ENCODE measurements around the gene MYH1.
"Not testable (repeated sequence)": the region's sequence is repeated elsewhere in the genome, so short reads cannot be mapped to it uniquely, and the experiment has no call there.

The MYH1 gene

DNA sequence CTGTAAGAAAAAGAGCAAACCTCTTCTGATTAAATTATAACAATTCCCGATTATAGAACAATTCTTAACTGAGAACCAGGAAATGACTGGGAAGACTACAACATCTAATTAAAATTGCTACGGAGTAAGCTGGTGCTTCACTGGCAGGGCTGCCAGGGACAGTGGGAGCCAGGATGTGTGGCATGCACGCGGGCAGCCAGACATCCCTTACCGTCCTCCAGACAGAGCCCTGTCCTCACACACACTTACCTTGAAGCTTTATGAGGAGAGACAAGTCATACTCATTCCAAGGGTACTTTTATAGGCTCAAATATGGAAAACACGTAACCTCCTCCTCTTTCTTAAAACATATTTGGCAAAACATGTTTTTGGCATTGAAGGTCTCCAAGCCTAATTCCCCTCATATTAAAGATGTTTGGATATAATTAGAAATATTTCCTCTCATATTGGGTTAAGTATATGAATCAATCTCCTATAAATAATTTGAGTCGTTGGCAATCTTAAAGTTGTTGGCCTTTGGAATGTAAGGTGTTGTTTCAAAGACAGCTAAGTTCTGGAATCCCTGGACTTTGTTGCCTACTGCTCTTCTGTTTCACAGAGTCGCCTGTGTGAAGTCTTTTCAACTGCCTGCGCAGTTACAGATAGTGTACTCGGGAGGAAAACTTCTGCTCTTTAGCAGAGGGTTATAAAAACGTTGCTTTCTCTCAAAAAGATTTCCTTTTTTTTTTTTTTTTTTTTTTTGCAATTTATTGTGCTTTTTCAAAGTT, at the start of gene MYH1:
MYH1 (minus strand) TSS at position 272 of the 767 bp plus-strand sequence. CDS start 1,900 bp downstream, outside the sequence.
- DNase-seq: no peak
- Mint-ChIP-seq H3K27me3 (peaks cover 5% of the 10 kb centered on the region), H3K36me3 (ENCODE audit: low read depth) (no peaks in the 10 kb centered on the region), H3K4me1 (ENCODE audit: low read depth) (no peaks in the 10 kb centered on the region), H3K27ac (no peak within 1 kb of the TSS), H3K9me3 (no peaks in the 10 kb centered on the region), H3K4me3 (no peak within 1 kb of the TSS)

DNA sequence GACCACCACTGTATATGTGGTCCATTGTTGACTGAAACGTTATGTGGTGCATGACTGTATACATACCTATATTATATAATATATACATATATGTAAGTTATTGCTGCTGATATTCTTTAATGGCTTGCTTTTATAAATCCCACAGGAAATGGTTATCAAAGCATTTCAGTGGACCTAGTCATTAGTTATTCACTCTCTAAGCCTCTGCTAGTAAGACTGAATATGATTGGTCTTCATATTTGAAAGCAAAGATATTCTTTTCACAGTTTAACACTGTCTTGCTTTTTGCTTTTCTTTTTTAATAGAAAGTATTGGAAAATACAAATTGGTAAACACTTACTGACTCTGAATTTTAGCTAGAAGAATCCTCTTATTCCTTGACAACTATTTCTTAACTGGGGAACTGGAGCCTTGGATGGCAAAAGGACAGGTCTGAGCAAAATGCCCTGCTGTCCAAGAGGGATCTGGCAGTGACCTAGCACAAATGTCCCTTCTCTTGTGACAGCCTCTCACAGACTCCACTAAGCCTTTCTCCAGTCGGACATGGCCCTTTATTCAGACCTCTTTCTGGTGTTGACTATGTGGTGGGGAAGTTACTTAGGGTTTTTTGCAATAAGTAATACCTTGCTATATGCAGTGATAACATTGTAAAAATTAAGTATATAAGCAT, 45.8 kb upstream of the MYH1 start:
- peaks cover 18% of the 10 kb centered on the region for H3K27me3 Mint-ChIP-seq
- no peaks in the 10 kb centered on the region for H3K9me3 Mint-ChIP-seq
- no peaks in the 10 kb centered on the region for H3K36me3 Mint-ChIP-seq (ENCODE audit: low read depth)
- H3K4me1 Mint-ChIP-seq (ENCODE audit: low read depth): no peaks in the 10 kb centered on the region
- DNase-seq: no peak
- H3K4me3 Mint-ChIP-seq: no peak overlapping the region
- no peak overlapping the region for H3K27ac Mint-ChIP-seq

DNA sequence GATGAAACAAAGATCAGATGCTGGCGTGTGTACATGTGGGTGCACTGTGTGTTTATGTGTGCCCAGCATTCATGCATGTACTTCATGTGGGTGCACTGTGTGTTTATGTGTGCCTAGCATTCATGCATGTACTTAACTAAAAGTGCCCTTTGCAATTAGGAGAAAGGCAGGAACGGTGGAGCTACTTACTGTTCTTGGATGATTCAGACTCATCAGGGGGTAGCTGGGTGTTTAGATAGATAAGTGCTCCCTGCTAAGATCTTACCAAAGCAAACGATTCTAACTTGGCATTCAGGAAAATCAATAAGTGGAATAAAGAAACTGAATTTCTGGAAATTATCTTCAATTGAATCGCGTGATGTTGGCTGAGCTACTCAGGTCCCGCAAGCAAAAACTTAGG, 39.7 kb upstream of the MYH1 start:
- Mint-ChIP-seq H3K4me3 (no peak overlapping the region), H3K9me3 (peaks cover 2% of the 10 kb centered on the region), H3K4me1 (ENCODE audit: low read depth) (no peaks in the 10 kb centered on the region), H3K36me3 (ENCODE audit: low read depth) (no peaks in the 10 kb centered on the region), H3K27me3 (no peaks in the 10 kb centered on the region), H3K27ac (no peak overlapping the region)
- no peak for DNase-seq

DNA sequence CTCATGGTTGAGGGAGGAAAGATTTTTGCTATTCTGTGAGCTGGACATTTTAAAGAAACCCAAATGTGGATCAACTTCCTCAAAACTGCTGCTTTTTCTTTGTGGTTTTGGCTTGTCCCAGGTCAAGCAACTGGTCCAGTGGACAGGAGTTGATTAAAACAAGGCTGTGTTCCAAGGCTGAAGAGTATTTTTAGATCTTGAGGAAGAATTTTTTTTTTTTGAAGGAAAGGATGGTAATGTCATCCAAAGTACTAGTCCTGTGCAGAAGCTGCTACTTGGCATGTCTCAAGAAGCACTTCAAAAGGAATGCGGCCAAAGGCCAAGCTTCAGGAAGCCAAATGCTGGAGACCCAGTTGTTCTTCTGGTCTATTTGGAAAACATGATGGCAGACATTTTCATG, 39.1 kb upstream of the MYH1 start:
- DNase-seq: no peak

GRCh38 chr17:10556301-10557005, 38.1 kb upstream of the MYH1 start:
- DNase-seq: no peak
- Mint-ChIP-seq H3K27me3 (peaks cover 6% of the 10 kb centered on the region), H3K27ac (no peak overlapping the region), H3K36me3 (ENCODE audit: low read depth) (no peaks in the 10 kb centered on the region), H3K4me3 (no peak overlapping the region), H3K9me3 (peaks cover 2% of the 10 kb centered on the region), H3K4me1 (ENCODE audit: low read depth) (no peaks in the 10 kb centered on the region)

More for the DNA sequence above, 39.1 kb upstream of the MYH1 start:
- H3K36me3 Mint-ChIP-seq (ENCODE audit: low read depth): no peaks in the 10 kb centered on the region
- peaks cover 2% of the 10 kb centered on the region for H3K9me3 Mint-ChIP-seq
- no peaks in the 10 kb centered on the region for H3K4me1 Mint-ChIP-seq (ENCODE audit: low read depth)
- H3K4me3 Mint-ChIP-seq: no peak overlapping the region
- H3K27ac Mint-ChIP-seq: no peak overlapping the region
- H3K27me3 Mint-ChIP-seq: no peaks in the 10 kb centered on the region

- H3K27me3 Mint-ChIP-seq: peaks cover 18% of the 10 kb centered on the region
- no peak overlapping the region for H3K4me3 Mint-ChIP-seq
Measured at GRCh38 chr17:10550014-10550413, 31.7 kb upstream of the MYH1 start.

DNA sequence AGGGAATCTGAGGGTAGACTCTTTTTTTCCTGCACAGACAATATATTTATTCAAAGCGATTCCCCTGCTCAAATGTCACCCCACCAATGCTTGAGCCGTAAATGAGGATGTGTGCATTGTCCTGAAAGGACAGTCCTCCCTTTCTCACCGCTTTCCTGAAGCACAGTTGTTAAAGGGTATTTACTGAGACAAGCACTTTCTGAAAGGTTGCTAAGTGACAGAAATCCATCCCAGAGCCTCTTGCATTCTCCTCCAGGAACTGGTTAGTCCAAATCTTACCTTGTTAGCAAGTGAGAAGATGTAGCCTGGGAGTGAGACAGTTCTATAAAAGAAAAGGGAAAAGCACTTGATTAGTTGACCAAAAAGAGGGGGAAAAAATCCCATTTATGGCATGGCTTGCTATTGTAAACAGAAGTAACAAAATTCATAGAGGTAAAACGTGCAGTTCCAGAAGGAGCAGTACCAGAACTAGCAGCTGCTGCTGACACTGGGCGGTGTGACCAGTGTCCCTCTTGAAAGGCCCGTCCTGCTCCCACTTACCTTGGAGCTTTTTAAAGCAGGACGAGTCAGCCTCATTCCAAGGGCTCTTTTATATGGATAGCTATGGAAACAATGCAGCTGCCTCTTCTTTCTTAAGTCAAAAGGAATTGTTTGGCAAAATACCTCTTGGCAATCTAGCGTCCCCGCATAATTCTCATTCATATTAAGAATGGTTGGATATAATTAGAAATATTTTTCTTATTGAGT, 30.9 kb upstream of the MYH1 start, which contains the start of gene MYH2:
MYH2 (minus strand) TSS at position 563 of the 747 bp plus-strand sequence. CDS start 1,738 bp downstream, outside the sequence.
- DNase-seq: no peak
- H3K36me3 Mint-ChIP-seq (ENCODE audit: low read depth): no peaks in the 10 kb centered on the region
- H3K4me1 Mint-ChIP-seq (ENCODE audit: low read depth): no peaks in the 10 kb centered on the region
- H3K27ac Mint-ChIP-seq: no peak within 1 kb of the TSS
- H3K9me3 Mint-ChIP-seq: peaks cover under 1% of the 10 kb centered on the region
- H3K4me3 Mint-ChIP-seq: no peak within 1 kb of the TSS
- peaks cover 18% of the 10 kb centered on the region for H3K27me3 Mint-ChIP-seq

More at GRCh38 chr17:10550014-10550413, 31.7 kb upstream of the MYH1 start:
- H3K4me1 Mint-ChIP-seq (ENCODE audit: low read depth): no peaks in the 10 kb centered on the region
- peaks cover 2% of the 10 kb centered on the region for H3K9me3 Mint-ChIP-seq
- no peak for DNase-seq
- no peak overlapping the region for H3K27ac Mint-ChIP-seq
- no peaks in the 10 kb centered on the region for H3K36me3 Mint-ChIP-seq (ENCODE audit: low read depth)

- no peaks in the 10 kb centered on the region for H3K4me1 Mint-ChIP-seq (ENCODE audit: low read depth)
- H3K27me3 Mint-ChIP-seq: peaks cover 18% of the 10 kb centered on the region
- no peak for DNase-seq
- H3K9me3 Mint-ChIP-seq: no peaks in the 10 kb centered on the region
- no peak overlapping the region for H3K27ac Mint-ChIP-seq
- H3K36me3 Mint-ChIP-seq (ENCODE audit: low read depth): no peaks in the 10 kb centered on the region
- no peak overlapping the region for H3K4me3 Mint-ChIP-seq
Measured at GRCh38 chr17:10547351-10547750, 29.0 kb upstream of the MYH1 start.

- H3K4me3 Mint-ChIP-seq; DNase-seq; H3K27ac Mint-ChIP-seq; H3K36me3 Mint-ChIP-seq (ENCODE audit: low read depth); H3K27me3 Mint-ChIP-seq; H3K4me1 Mint-ChIP-seq (ENCODE audit: low read depth): not testable (repeated sequence)
- peaks cover 22% of the 10 kb centered on the region for H3K9me3 Mint-ChIP-seq
Measured at GRCh38 chr17:10543486-10543885, 25.1 kb upstream of the MYH1 start.

GRCh38 chr17:10541179-10541578, 22.8 kb upstream of the MYH1 start:
- not testable (repeated sequence) for DNase-seq; H3K27me3 Mint-ChIP-seq; H3K27ac Mint-ChIP-seq; H3K36me3 Mint-ChIP-seq (ENCODE audit: low read depth); H3K4me1 Mint-ChIP-seq (ENCODE audit: low read depth); H3K4me3 Mint-ChIP-seq
- peaks cover 22% of the 10 kb centered on the region for H3K9me3 Mint-ChIP-seq

GRCh38 chr17:10532026-10532425, 13.7 kb upstream of the MYH1 start:
- no peak overlapping the region for H3K4me3 Mint-ChIP-seq
- H3K36me3 Mint-ChIP-seq (ENCODE audit: low read depth): no peaks in the 10 kb centered on the region
- no peak for DNase-seq
- H3K27ac Mint-ChIP-seq: no peak overlapping the region
- H3K27me3 Mint-ChIP-seq: peaks cover 9% of the 10 kb centered on the region
- H3K4me1 Mint-ChIP-seq (ENCODE audit: low read depth): no peaks in the 10 kb centered on the region
- H3K9me3 Mint-ChIP-seq: no peaks in the 10 kb centered on the region

DNA sequence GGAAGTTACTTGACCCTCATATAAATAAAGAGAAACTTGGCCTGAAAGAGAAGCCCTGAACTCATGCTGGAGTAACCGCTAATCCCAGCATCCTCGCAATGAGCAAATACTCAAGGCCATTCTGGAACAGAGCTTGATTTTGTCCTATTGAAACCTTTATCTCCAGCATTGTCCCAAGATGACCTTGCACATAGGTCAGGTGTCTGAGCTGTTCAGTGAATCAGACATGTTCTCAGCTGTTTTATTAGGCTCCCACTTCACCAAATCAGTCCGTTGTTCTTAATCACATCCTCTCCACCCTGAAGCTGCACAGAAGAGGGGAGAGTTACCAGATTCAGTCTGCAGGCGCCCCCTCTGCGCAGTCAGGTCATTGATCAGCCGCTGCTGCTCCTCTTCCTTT, 9.1 kb upstream of the MYH1 start:
- Mint-ChIP-seq H3K27ac (no peak overlapping the region), H3K4me1 (ENCODE audit: low read depth) (no peaks in the 10 kb centered on the region), H3K27me3 (peaks cover 6% of the 10 kb centered on the region), H3K36me3 (ENCODE audit: low read depth) (no peaks in the 10 kb centered on the region), H3K9me3 (no peaks in the 10 kb centered on the region), H3K4me3 (no peak overlapping the region)
- DNase-seq: no peak

GRCh38 chr17:10526517-10526916, 8.2 kb upstream of the MYH1 start:
- no peak for DNase-seq
- no peak overlapping the region for H3K4me3 Mint-ChIP-seq
- H3K9me3 Mint-ChIP-seq: no peaks in the 10 kb centered on the region
- H3K27ac Mint-ChIP-seq: no peak overlapping the region
- H3K36me3 Mint-ChIP-seq (ENCODE audit: low read depth): no peaks in the 10 kb centered on the region
- peaks cover 3% of the 10 kb centered on the region for H3K27me3 Mint-ChIP-seq
- no peaks in the 10 kb centered on the region for H3K4me1 Mint-ChIP-seq (ENCODE audit: low read depth)

GRCh38 chr17:10523064-10523463, 4.7 kb upstream of the MYH1 start:
- H3K4me1 Mint-ChIP-seq (ENCODE audit: low read depth): no peaks in the 10 kb centered on the region
- H3K9me3 Mint-ChIP-seq: no peaks in the 10 kb centered on the region
- no peaks in the 10 kb centered on the region for H3K36me3 Mint-ChIP-seq (ENCODE audit: low read depth)
- DNase-seq: no peak
- H3K27me3 Mint-ChIP-seq: peaks cover 3% of the 10 kb centered on the region
- H3K27ac Mint-ChIP-seq: no peak overlapping the region
- no peak overlapping the region for H3K4me3 Mint-ChIP-seq
